GM12878 (cell line): Measurements from ENCODE around the gene TMEM132D. TPM values are rescaled to one million over a fixed set of nuclear protein-coding genes. Genes with fewer than 3 reads are reported as not detected.

Experiments used
- ATAC-seq: fragments of 200-7000 bp; cut with Tn5 transposase; 3 replicates; pipeline ENCODE4 v1.9.1; 2020; ENCODE audit warnings: mild to moderate bottlenecking, moderate library complexity
- BruUV-seq: library from RNA; stranded (reverse); fragments of 400-500 nt; replicated peaks from 2 replicates; lab custom pipeline; 2021; lab: Mats Ljungman, UMichigan
- CTCF ChIA-PET: fragments of 300-600 bp; sonication (Branson Sonifier 250); formaldehyde crosslinking; extraction: SDS; loops from one replicate; lab custom pipeline; 2021; ENCODE audit warnings: inconsistent platforms; lab: Yijun Ruan, JAX
- POLR2A ChIA-PET: fragments of 350-600 bp; formaldehyde crosslinking; extraction: SDS; loops from one replicate; lab custom pipeline; 2021; ENCODE audit warnings: inconsistent platforms; lab: Charles Lee
- RAD21 ChIA-PET: fragments of 300-600 bp; sonication (Branson Sonifier 250); formaldehyde crosslinking; loops from one replicate; lab custom pipeline; 2023; ENCODE audit warnings: antibody characterized with exemption; ENCODE audit not compliant: unreplicated experiment; lab: Charles Lee
- SMC1A ChIA-PET: fragments of 300-600 bp; sonication (Branson Sonifier 250); formaldehyde crosslinking; loops from one replicate; lab custom pipeline; 2023; ENCODE audit not compliant: unreplicated experiment, uncharacterized antibody; lab: Charles Lee
- DNase-seq: peaks from one replicate; pipeline ENCODE4 v3.0.0-alpha.2; 2011; ENCODE audit warnings: low read depth, low spot score
- FAIRE-seq: peaks from 3 replicates; lab custom pipeline; 2011; peaks lifted over from hg19 to GRCh38; lab: Jason Lieb, UNC
- H2AFZ ChIP-seq: 2 replicates; pipeline ENCODE4 v1.6.0; 2011; ENCODE audit warnings: low read depth, low read length, control low read depth; ENCODE audit not compliant: control insufficient read depth
- H3K27ac ChIP-seq: 2 replicates; pipeline ENCODE4 v1.5.1; 2011; ENCODE audit warnings: control low read depth; ENCODE audit not compliant: control insufficient read depth, insufficient read depth
- H3K27me3 ChIP-seq, 2 experiments: replicated peaks in 1 of 2; 2 replicates each; pipeline versions ENCODE4 v1.6.0 to v1.6.1; 2011; ENCODE audit warnings: low read length in 1 of 2; ENCODE audit not compliant: control insufficient read depth in 2 of 2, insufficient read depth in 2 of 2
- H3K36me3 ChIP-seq, 2 experiments: 2 replicates each; pipeline ENCODE4 v1.5.1; 2011; ENCODE audit warnings: low read length in 1 of 2; ENCODE audit not compliant: control insufficient read depth in 2 of 2, insufficient read depth in 2 of 2
- H3K4me1 ChIP-seq: 2 replicates; pipeline ENCODE4 v1.6.1; 2011; ENCODE audit warnings: mild to moderate bottlenecking, low read length, moderate library complexity, mixed read lengths; ENCODE audit not compliant: control insufficient read depth, insufficient read depth
- H3K4me2 ChIP-seq: 2 replicates; pipeline ENCODE4 v1.6.0; 2011; ENCODE audit warnings: control low read depth; ENCODE audit not compliant: control insufficient read depth, insufficient read depth
- H3K4me3 ChIP-seq: fragments of 200-600 bp; sonication (generic); 2 replicates; pipeline ENCODE4 v1.5.1; 2016
- H3K79me2 ChIP-seq: 2 replicates; pipeline ENCODE4 v1.6.0; 2011; ENCODE audit warnings: low read length; ENCODE audit not compliant: control insufficient read depth, insufficient read depth
- H3K9ac ChIP-seq: 2 replicates; pipeline ENCODE4 v1.8.0; 2011; ENCODE audit warnings: low read length, control low read depth, mixed read lengths; ENCODE audit not compliant: control insufficient read depth, insufficient read depth
- H3K9me3 ChIP-seq: replicated peaks from 3 replicates; pipeline ENCODE4 v1.5.1; 2011; ENCODE audit warnings: mild to moderate bottlenecking, low read length; ENCODE audit not compliant: control insufficient read depth, insufficient read depth
- H4K20me1 ChIP-seq: 2 replicates; pipeline ENCODE4 v1.6.0; 2011; ENCODE audit not compliant: control insufficient read depth, insufficient read depth
- E2F8 ChIP-seq: fragments of 450-650 bp; IDR thresholded peaks from 2 replicates; pipeline ENCODE4 v1.6.1; 2018; ENCODE audit warnings: mild to moderate bottlenecking, low read depth, moderate library complexity; ENCODE audit not compliant: partially characterized antibody
- HDAC2 ChIP-seq: fragments of 200-600 bp; sonication (generic); IDR thresholded peaks from 2 replicates; pipeline ENCODE4 v1.6.1; 2017
- MAX ChIP-seq: IDR thresholded peaks from 2 replicates; pipeline ENCODE4 v1.6.1; 2012; ENCODE audit warnings: low read depth, low read length, improper control_type of control experiment
- TARDBP ChIP-seq: IDR thresholded peaks from 2 replicates; pipeline ENCODE4 v1.6.1; 2016; ENCODE audit warnings: borderline replicate concordance
- WGBS: methylation state at CpG from one replicate; pipeline ENCODE4 v1.1.6; 2016; ENCODE audit warnings: low lambda C conversion rate; ENCODE audit not compliant: insufficient replicate concordance, insufficient coverage; ENCODE audit errors: missing lambda C conversion rate; 5-methylcytosine and 5-hydroxymethylcytosine counted together
- in situ Hi-C: fragments of 300-500 bp; cut with MboI; formaldehyde crosslinking; loops from 9 replicates; pipeline ENCODE4 v1.14.3; 2018; ENCODE audit warnings: mixed read lengths
- intact Hi-C: fragments of 100-400 bp; cut with micrococcal nuclease; formaldehyde crosslinking; loops from one replicate; pipeline ENCODE4 v1.14.2; 2022; ENCODE audit not compliant: unreplicated experiment
- polyA plus RNA-seq, 11 experiments: library from polyadenylated mRNA; depleted of rRNA in 4 of 11; unstranded in 6 of 11; stranded (reverse) in 5 of 11; fragments of >200 nt; fragmentation: Nextera tagmentation in 4 of 11; fragmentation: Illumina TruSeq in 1 of 11; extraction: Ambion mirVana in 4 of 11; extraction: Trizol in 1 of 11; gene quantifications; 1 replicate in 1 of 11; 2 replicates in 10 of 11; pipeline versions ENCODE4 v1.2.1 to v1.2.3, GENCODE V29; 2011 to 2016; ENCODE audit warnings: inconsistent platforms in 2 of 11, missing spikeins in 2 of 11, low read depth in 1 of 11
- total RNA-seq, 4 experiments: library from RNA; depleted of rRNA in 3 of 4; stranded (reverse); fragments of >200 nt in 3 of 4; fragmentation: Illumina TruSeq in 1 of 4; extraction: Trizol in 1 of 4; gene quantifications; 2 replicates each; pipeline versions ENCODE4 v1.2.1 to v1.2.3, GENCODE V29; 2013 to 2021

TMEM132D gene
- total and polyA plus RNA-seq, 10 of the 15 experiments (the other 5 are each of a cell fraction or from before 2014, with no cell fraction given) = under 0.01 to 0.12 (median 0.02) TPM; not detected in 3

GRCh38 chr12:129034558-129035289 is 869.1 kb downstream of the TMEM132D start:
- ChIA-PET CTCF (no interaction called here), POLR2A (no interaction called here), RAD21 (no interaction called here), SMC1A (no interaction called here)
- BruUV-seq = no TSS peak
- DNase-seq (no peak), FAIRE-seq (no peak), ATAC-seq (no peak)
- Histone ChIP-seq H3K9ac (no peak overlapping the region), H3K36me3 (no peaks in the 10 kb centered on the region), H3K27me3 (no peaks in the 10 kb centered on the region), H3K27ac (no peak overlapping the region), H3K79me2 (no peaks in the 10 kb centered on the region), H3K9me3 (no peaks in the 10 kb centered on the region), H3K4me3 (no peak overlapping the region), H2AFZ (no peak overlapping the region), H3K4me1 (no peaks in the 10 kb centered on the region), H3K4me2 (no peak overlapping the region), H4K20me1 (no peaks in the 10 kb centered on the region)
- intact Hi-C loops = no loop called here
- 52% methylated on average over 15 of the region's 15 CpGs for WGBS
- in situ Hi-C loops = no loop called here
- no peak for TF ChIP-seq MAX
- TF ChIP-seq HDAC2 = no peak
- TF ChIP-seq TARDBP = no peak
- TF ChIP-seq E2F8 = no peak
